IMR-90 (cell line): ENCODE data around the gene ABCF1. TPM values are rescaled to one million over a fixed set of nuclear protein-coding genes. Genes with fewer than 3 reads are reported as not detected.

ENCODE experiments used
- ATAC-seq: fragments of 200-7000 bp; cut with Tn5 transposase; 2 replicates; pipeline ENCODE4 v1.9.1; 2020; ENCODE audit warnings: low read depth, mild to moderate bottlenecking, moderate library complexity
- Bru-seq: library from RNA; stranded (reverse); fragments of 400-500 nt; gene quantifications from one replicate; lab custom pipeline; 2021; lab: Mats Ljungman, UMichigan
- BruChase-seq, 2 experiments: library from RNA; stranded (reverse); fragments of 400-500 nt; gene quantifications; one replicate each; lab custom pipeline; 2021; lab: Mats Ljungman, UMichigan
- BruUV-seq: library from RNA; stranded (reverse); fragments of 400-500 nt; replicated peaks from 2 replicates; lab custom pipeline; 2021; lab: Mats Ljungman, UMichigan
- CTCF ChIA-PET: fragments of 300-600 bp; formaldehyde crosslinking; extraction: SDS; loops from one replicate; lab custom pipeline; 2021; ENCODE audit warnings: antibody characterized with exemption; lab: Yijun Ruan, JAX
- POLR2A ChIA-PET: fragments of 300-600 bp; sonication (Branson Sonifier 250); formaldehyde crosslinking; loops from one replicate; lab custom pipeline; 2022; ENCODE audit warnings: antibody characterized with exemption; ENCODE audit not compliant: unreplicated experiment; lab: Charles Lee
- DNase-seq: peaks from one replicate; pipeline ENCODE4 v3.0.0; 2013
- H2AFZ ChIP-seq: replicated peaks from 2 replicates; pipeline ENCODE3; 2013; ENCODE audit warnings: low read length, mild to moderate bottlenecking; ENCODE audit not compliant: poor library complexity
- H2AK5ac ChIP-seq: 2 replicates; pipeline ENCODE4 v1.6.1; 2013; ENCODE audit warnings: low read depth, low read length, inconsistent platforms
- H2AK9ac ChIP-seq: replicated peaks from 2 replicates; pipeline ENCODE3; 2013; ENCODE audit warnings: mild to moderate bottlenecking, low read depth, low read length, moderate library complexity; ENCODE audit not compliant: poor library complexity
- H2BK120ac ChIP-seq: 2 replicates; pipeline ENCODE4 v1.6.1; 2013; ENCODE audit warnings: low read depth, low read length, inconsistent platforms
- H2BK15ac ChIP-seq: 3 replicates; pipeline ENCODE4 v1.6.1; 2013; ENCODE audit warnings: low read depth, low read length, inconsistent platforms
- H2BK20ac ChIP-seq: 2 replicates; pipeline ENCODE4 v1.6.1; 2013; ENCODE audit warnings: low read depth, mild to moderate bottlenecking, inconsistent platforms, low read length, moderate library complexity
- H2BK5ac ChIP-seq: 2 replicates; pipeline ENCODE4 v1.6.1; 2013; ENCODE audit warnings: mild to moderate bottlenecking, low read depth, low read length, inconsistent platforms; ENCODE audit not compliant: poor library complexity, severe bottlenecking
- H3K14ac ChIP-seq: replicated peaks from 2 replicates; pipeline ENCODE4 v1.6.1; 2013; ENCODE audit warnings: low read depth, low read length, inconsistent platforms
- H3K18ac ChIP-seq: 2 replicates; pipeline ENCODE4 v1.6.1; 2013; ENCODE audit warnings: low read depth, low read length, control low read depth
- H3K23ac ChIP-seq: 2 replicates; pipeline ENCODE4 v1.6.1; 2013; ENCODE audit warnings: low read depth, low read length, inconsistent platforms
- H3K27ac ChIP-seq: 2 replicates; pipeline ENCODE4 v1.5.1; 2013; ENCODE audit warnings: mild to moderate bottlenecking, control low read depth, low read length; ENCODE audit not compliant: insufficient read depth
- H3K27me3 ChIP-seq: 2 replicates; pipeline ENCODE4 v1.6.1; 2013; ENCODE audit warnings: low read length; ENCODE audit not compliant: control insufficient read depth, insufficient read depth
- H3K36me3 ChIP-seq: 2 replicates; pipeline ENCODE4 v1.6.1; 2013; ENCODE audit warnings: low read length, mixed read lengths; ENCODE audit not compliant: control insufficient read depth, insufficient read depth
- H3K4ac ChIP-seq: 2 replicates; pipeline ENCODE4 v1.6.1; 2013; ENCODE audit warnings: low read depth, low read length, inconsistent platforms
- H3K4me1 ChIP-seq: 2 replicates; pipeline ENCODE4 v1.6.1; 2013; ENCODE audit warnings: low read length, mixed read lengths; ENCODE audit not compliant: control insufficient read depth, insufficient read depth
- H3K4me2 ChIP-seq: 2 replicates; pipeline ENCODE4 v1.6.1; 2013; ENCODE audit warnings: low read depth, mild to moderate bottlenecking, control low read depth, low read length, moderate library complexity
- H3K4me3 ChIP-seq: 2 replicates; pipeline ENCODE4 v1.5.1; 2013; ENCODE audit warnings: low read depth, mild to moderate bottlenecking, control low read depth, low read length, moderate library complexity; ENCODE audit not compliant: insufficient read depth
- H3K56ac ChIP-seq: 2 replicates; pipeline ENCODE4 v1.6.1; 2013; ENCODE audit warnings: low read length, inconsistent platforms; ENCODE audit not compliant: insufficient read depth; ENCODE audit errors: extremely low read depth
- H3K79me1 ChIP-seq, 2 experiments: 2 replicates each; pipeline ENCODE4 v1.6.1; 2013; ENCODE audit warnings: low read length in 2 of 2, inconsistent platforms in 1 of 2, low read depth in 1 of 2
- H3K9ac ChIP-seq: 2 replicates; pipeline ENCODE4 v1.6.1; 2013; ENCODE audit warnings: low read depth, low read length, control low read depth
- H3K9me1 ChIP-seq: 2 replicates; pipeline ENCODE4 v1.6.1; 2013; ENCODE audit warnings: low read length, inconsistent platforms; ENCODE audit not compliant: insufficient read depth
- H3K9me3 ChIP-seq: 2 replicates; pipeline ENCODE4 v1.6.1; 2013; ENCODE audit warnings: low read length; ENCODE audit not compliant: control insufficient read depth, insufficient read depth
- H4K20me1 ChIP-seq: 2 replicates; pipeline ENCODE4 v1.6.1; 2013; ENCODE audit warnings: low read length, inconsistent platforms; ENCODE audit not compliant: insufficient read depth
- H4K5ac ChIP-seq: 2 replicates; pipeline ENCODE4 v1.6.1; 2013; ENCODE audit warnings: mild to moderate bottlenecking, low read depth, low read length, control low read depth
- H4K8ac ChIP-seq, 2 experiments: 2 replicates each; pipeline ENCODE4 v1.6.1; 2013; ENCODE audit warnings: low read depth in 2 of 2, low read length in 2 of 2, control low read depth in 1 of 2, inconsistent platforms in 1 of 2
- H4K91ac ChIP-seq: 2 replicates; pipeline ENCODE4 v1.6.1; 2013; ENCODE audit warnings: low read depth, low read length, inconsistent platforms; ENCODE audit not compliant: insufficient read depth
- BHLHE40 ChIP-seq: fragments of 150-350 bp; IDR thresholded peaks from 2 replicates; pipeline ENCODE4 v1.6.1; 2016; ENCODE audit warnings: mild to moderate bottlenecking, low read depth, low read length
- CHD1 ChIP-seq: IDR thresholded peaks from 2 replicates; pipeline ENCODE4 v1.6.1; 2012; ENCODE audit warnings: low read depth, low read length, improper control_type of control experiment
- MAFK ChIP-seq: IDR thresholded peaks from 2 replicates; pipeline ENCODE4 v1.6.1; 2012; ENCODE audit warnings: low read depth, low read length, improper control_type of control experiment
- MAZ ChIP-seq: IDR thresholded peaks from 2 replicates; pipeline ENCODE4 v1.6.1; 2012; ENCODE audit warnings: low read depth, mild to moderate bottlenecking, low read length, improper control_type of control experiment, moderate library complexity, borderline replicate concordance
- MXI1 ChIP-seq: IDR thresholded peaks from 2 replicates; pipeline ENCODE4 v1.6.1; 2012; ENCODE audit warnings: low read depth, mild to moderate bottlenecking, low read length, moderate library complexity, borderline replicate concordance
- POLR2A ChIP-seq: IDR thresholded peaks from 2 replicates; pipeline ENCODE4 v1.6.1; 2012; ENCODE audit warnings: mild to moderate bottlenecking, low read depth, low read length
- SMC3 ChIP-seq: fragments of 150-350 bp; IDR thresholded peaks from 2 replicates; pipeline ENCODE4 v1.6.1; 2016; ENCODE audit warnings: low read depth, mild to moderate bottlenecking, antibody characterized with exemption, low read length, moderate library complexity
- USF2 ChIP-seq: fragments of 150-350 bp; IDR thresholded peaks from 2 replicates; pipeline ENCODE4 v1.6.1; 2017; ENCODE audit warnings: mild to moderate bottlenecking, antibody characterized with exemption, low read length, low read depth
- WGBS, 2 experiments: methylation state at CpG; one replicate each; pipeline versions ENCODE4 v1.1.5 to v1.1.7; 2013; ENCODE audit warnings: missing lambda C conversion rate in 2 of 2; ENCODE audit not compliant: insufficient read length in 1 of 2; ENCODE audit errors: extremely low coverage in 2 of 2; 5-methylcytosine and 5-hydroxymethylcytosine counted together
- dilution Hi-C: fragments of 300-500 bp; cut with HindIII; formaldehyde crosslinking; loops from one replicate; pipeline ENCODE4 v1.14.3; 2018; ENCODE audit warnings: low sequenced_read_pairs; ENCODE audit not compliant: unreplicated experiment
- in situ Hi-C: fragments of 300-500 bp; cut with MboI; formaldehyde crosslinking; loops from 3 replicates; pipeline ENCODE4 v1.14.3; 2019; ENCODE audit warnings: low sequenced_read_pairs, inconsistent platforms, mixed read lengths
- intact Hi-C: fragments of 100-400 bp; cut with micrococcal nuclease; formaldehyde crosslinking; loops from 2 replicates; pipeline ENCODE4 v1.10.0; 2022
- long read RNA-seq: library from polyadenylated mRNA; unstranded; transcript quantifications from one replicate; pipeline ENCODE4 v2.0.0, GENCODE V29; 2021; ENCODE audit not compliant: unreplicated experiment
- polyA plus RNA-seq, 3 experiments: library from polyadenylated mRNA; depleted of rRNA; stranded (reverse); fragments of >200 nt; gene quantifications; 2 replicates each; pipeline ENCODE4 v1.2.3, GENCODE V29; 2012; ENCODE audit warnings: low replicate concordance in 1 of 3
- total RNA-seq: library from RNA; depleted of rRNA; stranded (reverse); fragments of >200 nt; gene quantifications from 2 replicates; pipeline ENCODE4 v1.2.3, GENCODE V29; 2012; rRNA removed

Gene ABCF1
- 47.5 and 48.6 TPM in 2 replicates for total RNA-seq
- polyA plus RNA-seq (2012; rRNA removed): 35.8 and 39.1 TPM in 2 replicates
- polyA plus RNA-seq (2012; cell fraction: cytosol; rRNA removed): 29.2 and 30.4 TPM in 2 replicates
- polyA plus RNA-seq (2012; cell fraction: nucleus; rRNA removed; ENCODE audit: low replicate concordance): 48.3 and 57.9 TPM in 2 replicates
- percentile 91 among the genes with signal in this experiment for Bru-seq, nascent RNA
- BruChase-seq, experiment 1, labeled RNA remaining after a 6-hour chase: percentile 92 among the genes with signal in this experiment
- percentile 90 among the genes with signal in this experiment for BruChase-seq, experiment 2, labeled RNA remaining after a 2-hour chase
- long read RNA-seq, partial matches to known transcripts: 28 of 58 reads
- long read RNA-seq, other reads (novel, unspliced or antisense): 26 of 58 reads

- Histone ChIP-seq H3K23ac (peak within 1 kb of the TSS; percentile 95), H3K4me3 (peak within 1 kb of the TSS; percentile 74), H2AK9ac (peak within 1 kb of the TSS; percentile 96), H3K9ac (peak within 1 kb of the TSS; percentile 95), H2BK120ac (peak within 1 kb of the TSS; percentile 89), H3K56ac (peak within 1 kb of the TSS; percentile 97), H2AFZ (peak within 1 kb of the TSS; percentile 96), H3K4me1 (peaks cover 3% of the 10 kb centered on the region), H2BK15ac (peak within 1 kb of the TSS; percentile 71; the same call in 2 of the 3 replicates), H3K9me3 (no peaks in the 10 kb centered on the region), H4K20me1 (peaks cover 41% of the 10 kb centered on the region), H4K5ac (peak within 1 kb of the TSS; percentile 86), H2BK5ac (peak within 1 kb of the TSS; percentile 91), H4K8ac (peak within 1 kb of the TSS; percentile 90 to 100), H3K18ac (peak within 1 kb of the TSS; percentile 89), H3K14ac (peak within 1 kb of the TSS; percentile 99), H4K91ac (peak within 1 kb of the TSS; percentile 99), H3K4ac (peak within 1 kb of the TSS; percentile 99), H3K27me3 (no peaks in the 10 kb centered on the region), H3K36me3 (0 out of 2 replicates have a peak, but pooled peaks cover 1% of the 10 kb centered on the region), H2BK20ac (0 out of 2 replicates have a peak within 1 kb of the TSS, but pooled peaks have one; percentile 36), H3K27ac (peak within 1 kb of the TSS; percentile 95), H3K9me1 (peaks cover 5% of the 10 kb centered on the region; the same call in 1 of the 2 replicates), H3K79me1 (peaks cover 17 to 41% of the 10 kb centered on the region in 2 experiments), H2AK5ac (peak within 1 kb of the TSS; percentile 98), H3K4me2 (peak within 1 kb of the TSS; percentile 90)
- intact Hi-C loops (loop anchor here (1.0 kb wide), 1 partner anchor 14 kb away; the partner anchor contains the start of gene PRR3), dilution Hi-C loops (no loop called here), in situ Hi-C loops (no loop called here)
- CTCF ChIA-PET: interaction anchor here (0.5 to 1.5 kb wide), 2 partner anchors 8 to 29 kb away, joined by 3 to 4 read pairs; no protein-coding TSS in a partner anchor
- WGBS, 2 experiments: 1% methylated on average over 35 of the region's 59 CpGs; no CpG with 5 or more reads in 1 of the 2 experiments
- DNase-seq (peak; percentile 96), ATAC-seq (peak; percentile 98)
- POLR2A ChIA-PET: interaction anchor here (0.5 to 0.6 kb wide), 2 partner anchors 16 to 146 kb away, joined by 3 to 31 read pairs; partner anchors contain the start of gene MDC1
- BruUV-seq: no TSS peak
- peak; percentile 73 for TF ChIP-seq USF2
- peak; percentile 90; the same call in 1 of the 2 replicates for TF ChIP-seq MAZ
- TF ChIP-seq MXI1: peak; percentile 96
- TF ChIP-seq POLR2A: peak; percentile 93
- TF ChIP-seq MAFK: no peak
- peak; percentile 99 for TF ChIP-seq BHLHE40
- 0 out of 2 replicates have a peak, but pooled peaks have one; percentile 37 for TF ChIP-seq CHD1
- TF ChIP-seq SMC3: no peak
Observed at GRCh38 chr6:30571075-30571761, at the start of gene ABCF1. TSS of gene ABCF1 (plus strand) at chr6:30571442. CDS start at chr6:30571488, 46 bp downstream.
